COLO829 (cell line): ENCODE measurements around the gene GNAT1.
"Not testable (repeated sequence)": the region's sequence is repeated elsewhere in the genome, so short reads cannot be mapped to it uniquely, and the experiment has no call there.

Source experiments
- DNase-seq: peaks from one replicate; pipeline ENCODE4 v3.0.0; 2012; ENCODE audit warnings: low spot score

Gene GNAT1

DNA sequence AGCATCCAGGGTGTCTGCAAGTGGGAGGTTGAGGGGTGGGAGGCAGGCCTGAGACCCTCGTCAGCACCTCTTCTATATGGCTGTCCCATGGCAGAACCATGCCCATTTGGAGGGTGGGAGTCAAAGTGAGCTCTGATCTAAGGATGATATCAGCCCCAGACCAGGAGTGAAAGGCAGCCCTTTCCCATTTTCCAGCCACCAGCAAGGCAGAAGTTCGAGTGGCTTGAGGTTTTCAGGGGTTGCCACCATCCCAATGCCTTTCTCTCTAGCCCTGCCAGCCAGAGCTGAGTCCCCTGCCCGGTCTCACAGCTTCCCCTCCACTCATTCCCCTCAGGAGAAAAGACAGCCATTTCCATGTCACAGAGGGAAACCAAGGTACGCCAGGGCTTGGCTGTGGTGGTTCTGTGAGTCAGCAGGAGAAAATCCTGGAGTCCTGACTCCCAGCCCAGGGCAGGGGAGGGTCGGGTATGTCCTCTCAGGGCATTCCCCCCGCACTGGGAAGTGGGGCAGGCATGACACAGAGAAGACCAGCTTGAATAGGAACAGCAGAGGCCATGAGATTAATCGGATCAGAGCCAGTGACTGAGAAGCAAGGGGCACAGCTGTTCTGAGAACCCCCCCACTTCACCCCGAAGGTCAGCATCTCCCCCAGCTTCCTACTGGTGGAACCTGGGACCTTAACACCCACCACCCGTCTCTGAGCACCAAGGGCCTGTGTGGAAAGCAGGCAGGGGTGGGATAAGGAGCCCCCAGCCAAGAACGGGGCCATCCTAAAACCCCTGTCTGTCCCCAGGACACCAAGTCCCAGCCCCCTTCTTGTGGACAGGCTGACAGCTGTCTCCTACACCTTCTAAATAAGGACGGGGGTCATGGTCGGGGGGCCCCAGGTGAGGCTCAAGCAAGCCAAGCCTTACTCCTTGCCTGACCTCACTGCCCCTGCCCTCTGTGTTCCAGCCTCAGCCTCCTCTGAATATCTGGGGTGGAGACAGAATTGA, 12.7 kb downstream of the GNAT1 start:
- DNase-seq = no peak

DNA sequence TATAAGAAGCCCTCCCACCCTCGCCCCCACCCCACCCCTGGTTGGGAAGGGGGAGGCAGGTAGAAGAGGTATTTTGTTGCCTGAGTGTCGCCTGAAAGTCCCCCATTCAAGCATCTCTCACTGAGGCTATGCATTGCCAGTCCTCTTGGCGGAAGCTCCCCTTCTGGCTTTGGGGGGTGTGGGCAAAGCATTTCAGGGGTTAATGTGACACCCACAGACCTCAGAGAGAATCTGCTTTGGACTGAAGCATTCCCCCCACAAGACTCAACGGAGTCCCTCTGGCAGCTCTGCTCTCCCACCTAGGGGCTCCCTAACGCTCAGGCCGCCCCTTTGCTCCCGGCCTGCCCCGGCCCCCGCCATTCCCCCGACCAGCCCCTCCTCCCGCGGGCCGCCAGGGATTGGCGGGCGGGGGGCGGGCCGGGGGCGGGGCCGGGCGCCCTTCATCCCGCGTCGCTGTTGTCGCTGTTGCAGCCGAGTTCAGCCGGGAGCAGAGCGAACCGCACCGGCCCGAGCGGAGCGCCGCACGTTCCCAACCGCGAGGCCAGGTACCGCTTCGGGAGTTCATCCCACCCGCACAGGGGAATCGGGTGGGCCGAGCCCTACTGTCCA, 13.5 kb downstream of the GNAT1 start, which contains the start of gene SLC38A3:
Gene SLC38A3, plus strand, starts transcription at position 468 of the 609 bp plus-strand sequence. CDS start 8,929 bp downstream, outside the sequence.
- no peak for DNase-seq

DNA sequence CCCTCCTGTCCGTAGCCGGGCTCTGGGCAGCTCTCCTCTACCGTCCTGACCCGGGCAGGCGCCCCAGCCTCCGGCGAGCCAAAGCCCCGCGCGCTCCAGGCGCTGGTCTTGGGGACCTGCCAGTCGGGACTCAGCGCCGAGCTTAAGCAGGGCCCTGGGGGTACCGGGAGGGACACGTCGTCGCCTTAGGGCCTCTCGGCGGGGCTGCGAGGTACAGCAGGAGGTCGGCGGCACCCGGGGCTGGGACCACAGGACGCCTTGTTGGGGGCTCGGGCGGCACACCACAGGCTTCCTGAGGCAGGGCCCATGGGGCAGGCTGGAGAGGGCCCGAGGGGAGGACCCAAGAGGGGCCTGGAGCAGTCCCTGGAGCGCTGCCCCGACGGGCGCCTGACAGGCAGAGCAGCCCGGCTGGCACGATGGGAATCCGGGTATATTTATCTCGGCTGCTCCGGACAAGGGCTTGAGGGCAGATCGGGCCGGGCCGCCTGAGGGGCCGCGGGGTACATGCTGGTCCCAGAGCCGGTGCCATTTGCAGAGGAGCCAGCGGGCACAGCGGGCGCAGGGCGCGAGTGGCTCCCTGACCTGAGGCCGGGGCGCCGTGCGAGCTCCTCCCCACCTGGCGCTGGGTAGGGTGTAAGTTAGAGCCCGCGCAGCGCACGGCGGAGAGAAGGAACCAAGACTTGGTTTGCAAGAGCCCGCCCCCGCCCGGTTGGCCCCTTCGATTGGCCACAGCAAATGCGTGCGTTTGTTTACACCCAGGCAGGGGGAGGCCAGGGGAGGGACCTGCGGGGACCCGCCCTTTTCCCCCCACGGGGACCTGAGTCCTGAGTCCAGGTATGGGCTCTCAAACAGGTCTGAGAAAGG, 14.2 kb downstream of the GNAT1 start:
- no peak for DNase-seq

- no peak for DNase-seq
Observed at GRCh38 chr3:50207359-50208042, 16.1 kb downstream of the GNAT1 start.

DNA sequence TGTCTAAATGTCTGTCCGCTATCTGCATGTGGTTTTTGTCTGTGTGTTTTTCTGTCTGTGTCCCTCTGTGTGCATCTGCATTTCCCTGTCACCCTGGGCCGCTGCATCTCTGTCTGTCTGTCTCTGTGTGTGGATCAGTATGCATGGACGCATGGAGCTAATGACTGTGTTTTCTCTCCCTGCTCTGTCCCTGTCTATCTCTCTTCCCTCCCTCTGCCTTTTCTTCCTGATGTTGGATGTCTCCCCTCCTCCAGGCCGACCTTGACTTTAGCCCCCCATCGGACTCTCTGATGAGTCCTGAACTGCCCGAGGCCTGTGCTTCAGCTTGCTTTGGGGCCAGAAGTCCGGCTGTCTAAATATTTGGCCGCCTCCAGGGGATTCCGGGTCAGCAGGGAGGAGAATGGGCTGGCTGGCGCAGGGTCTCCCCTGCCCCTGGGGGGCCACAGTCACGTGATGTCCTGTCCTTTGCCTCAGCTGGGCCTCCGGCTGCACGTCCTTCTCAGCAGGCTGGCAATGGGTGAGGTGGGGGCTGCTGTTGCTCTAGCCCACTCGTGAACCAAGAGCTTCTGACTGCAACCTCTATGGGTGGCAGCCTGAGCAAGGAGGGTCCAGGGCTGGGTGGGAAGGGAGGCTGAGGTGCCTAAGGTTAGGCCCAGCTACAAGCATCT, 17.4 kb downstream of the GNAT1 start:
- DNase-seq = no peak

GRCh38 chr3:50210176-50210509, 18.7 kb downstream of the GNAT1 start:
- DNase-seq = no peak

- DNase-seq = no peak
Observed at GRCh38 chr3:50210510-50211367, 19.3 kb downstream of the GNAT1 start.

DNA sequence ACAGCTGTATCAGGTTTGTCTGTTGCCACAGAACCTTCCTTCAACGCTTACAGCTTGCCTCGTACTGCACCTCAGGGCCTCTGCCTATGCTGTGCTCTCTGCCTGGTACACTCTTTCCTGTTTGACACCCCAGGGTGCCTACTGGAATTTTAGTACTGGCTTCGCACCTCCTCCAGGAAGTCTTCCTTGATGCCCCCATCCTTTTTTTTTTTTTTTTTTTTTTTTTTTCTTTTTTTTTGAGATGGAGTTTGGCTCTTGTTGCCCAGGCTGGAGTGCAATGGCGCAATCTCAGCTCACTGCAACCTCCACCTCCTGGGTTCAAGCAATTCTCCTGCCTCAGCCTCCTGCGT, 19.9 kb downstream of the GNAT1 start:
- DNase-seq = not testable (repeated sequence)

- DNase-seq = no peak
Observed at GRCh38 chr3:50211930-50212329, 20.5 kb downstream of the GNAT1 start.

- no peak for DNase-seq
Observed at GRCh38 chr3:50212502-50212901, 21.1 kb downstream of the GNAT1 start.

DNA sequence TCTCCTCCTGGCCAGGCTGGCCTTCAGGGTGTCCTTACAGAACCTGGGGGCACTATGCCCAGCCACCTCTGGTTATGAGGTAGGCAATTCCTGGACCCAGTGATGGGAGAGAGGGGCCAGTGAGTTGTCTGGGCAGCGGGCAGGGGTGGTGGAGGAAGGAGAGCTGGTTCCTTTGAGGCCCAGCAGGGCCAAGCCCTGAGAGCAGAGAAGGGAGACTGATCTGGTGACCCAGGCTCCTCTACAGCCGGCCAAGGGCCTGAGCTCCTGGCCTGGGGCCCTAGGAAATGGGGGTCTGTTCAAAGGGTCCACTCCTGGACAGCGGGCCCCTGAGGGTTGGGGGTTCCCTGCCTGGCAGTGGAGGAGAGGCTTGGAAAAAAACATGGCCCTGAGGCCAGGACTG, 21.6 kb downstream of the GNAT1 start:
- DNase-seq = no peak

GRCh38 chr3:50213373-50213772, 22.0 kb downstream of the GNAT1 start:
- peak; percentile 59 for DNase-seq

DNA sequence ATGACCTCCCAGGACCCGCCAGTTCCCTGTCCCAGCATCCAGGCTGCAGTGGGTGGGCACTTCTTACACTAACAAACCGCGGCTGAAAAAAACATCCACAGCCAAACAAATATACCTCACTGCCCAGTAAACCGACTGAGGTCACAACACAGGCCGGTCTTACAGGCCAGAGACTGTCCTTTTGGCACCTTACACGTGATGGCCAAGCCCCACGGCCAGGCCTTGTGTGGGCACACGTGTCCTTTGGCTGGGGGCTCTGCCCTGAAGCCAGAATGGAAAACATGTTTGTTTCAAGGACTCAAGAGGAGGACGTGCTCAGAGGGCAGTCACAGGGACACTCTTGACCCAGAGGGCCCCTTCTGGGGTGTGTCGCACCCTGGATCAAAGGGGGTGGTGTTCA, 23.4 kb downstream of the GNAT1 start:
- no peak for DNase-seq

- DNase-seq = no peak
Observed at GRCh38 chr3:50215529-50215928, 24.1 kb downstream of the GNAT1 start.

GRCh38 chr3:50217681-50218080, 26.3 kb downstream of the GNAT1 start:
- DNase-seq = no peak

DNA sequence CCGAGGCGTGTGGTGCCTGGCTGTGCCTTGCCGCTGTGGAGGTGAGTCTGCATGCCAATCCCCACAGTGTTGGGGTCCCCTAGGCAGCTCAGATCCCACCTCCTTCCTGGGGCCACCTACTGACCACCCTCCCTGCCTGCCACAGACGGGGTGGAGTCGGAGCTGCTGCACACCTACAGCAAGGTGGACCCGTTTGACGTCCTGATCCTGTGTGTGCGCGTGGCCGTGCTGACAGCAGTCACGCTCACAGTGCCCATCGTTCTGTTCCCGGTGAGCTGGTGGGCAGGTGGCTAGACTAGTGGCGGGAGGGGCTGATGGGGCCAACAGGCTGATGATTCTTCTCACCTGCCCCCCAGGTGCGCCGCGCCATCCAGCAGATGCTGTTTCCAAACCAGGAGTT, 27.0 kb downstream of the GNAT1 start:
- DNase-seq = no peak

DNA sequence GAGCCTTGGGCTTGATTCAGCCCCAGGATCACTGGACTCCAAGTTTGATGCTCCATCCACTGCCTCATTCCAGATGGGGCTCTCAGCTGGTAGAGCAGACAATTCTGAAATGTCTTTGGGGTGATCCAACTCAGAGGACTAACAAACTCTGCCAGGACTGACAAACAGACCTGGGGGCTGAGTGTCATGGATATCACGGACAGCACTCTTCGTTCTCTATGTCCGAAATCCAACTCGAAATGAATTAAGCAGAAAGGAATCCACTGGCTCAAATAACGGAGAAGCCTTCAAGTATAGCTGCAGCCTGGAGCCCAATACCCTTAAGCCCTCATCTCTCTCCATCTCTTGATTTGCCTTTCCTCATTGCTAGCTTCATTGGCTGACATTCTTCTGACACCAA, 27.9 kb downstream of the GNAT1 start:
- DNase-seq = no peak

- no peak for DNase-seq
Observed at GRCh38 chr3:50220109-50220508, 28.7 kb downstream of the GNAT1 start.

GRCh38 chr3:50221051-50221410, 29.6 kb downstream of the GNAT1 start:
- DNase-seq = no peak

DNA sequence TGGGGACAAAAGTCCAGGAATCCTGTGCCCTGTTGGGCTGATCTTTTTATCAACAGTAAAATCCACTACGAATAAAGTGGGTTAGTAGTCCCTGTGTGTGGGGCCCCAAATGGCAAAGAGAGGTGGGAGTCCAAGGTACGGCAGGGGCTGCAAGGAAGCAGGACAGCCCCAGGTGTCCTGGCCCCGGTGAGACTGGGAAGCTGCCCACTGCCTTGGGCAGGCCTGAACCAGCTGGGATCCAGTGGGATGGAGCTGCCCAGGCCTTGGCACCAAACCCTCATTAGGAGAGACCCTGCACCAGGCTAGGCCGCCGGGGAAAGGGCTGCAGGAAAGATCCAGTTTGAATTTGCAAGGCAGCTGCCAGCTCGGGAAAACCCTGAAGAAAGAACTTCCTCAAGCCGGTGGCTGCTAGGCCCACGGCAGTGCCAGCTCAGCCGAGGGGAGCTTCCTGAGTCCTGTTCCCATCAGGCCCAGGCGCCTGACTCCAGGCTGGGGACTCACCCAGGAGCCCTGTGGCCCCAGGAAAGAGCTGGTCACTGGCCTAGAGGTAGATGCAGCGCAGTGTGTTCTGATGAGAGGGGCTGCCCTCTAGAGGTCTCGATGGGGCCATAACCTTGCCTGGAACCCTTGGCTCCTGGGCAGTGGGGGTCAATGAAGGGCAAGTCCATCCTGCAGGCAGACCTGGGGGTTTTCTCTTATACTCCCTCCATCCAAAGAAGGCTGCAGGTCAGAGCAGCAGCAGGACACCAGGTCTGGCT, 30.2 kb downstream of the GNAT1 start:
- DNase-seq = no peak
